HepG2 (cell line): ENCODE measurements around the gene DMPK.

Experiments
- AKAP8 ChIP-seq: sonication (generic); formaldehyde crosslinking; IDR thresholded peaks from 2 replicates; pipeline ENCODE4 v1.5.1; 2020; ENCODE audit warnings: mild to moderate bottlenecking, missing genetic modification reagents
- EP300 ChIP-seq, 3 experiments: sonication (generic) in 1 of 3; formaldehyde crosslinking in 1 of 3; IDR thresholded peaks; 2 replicates each; pipeline versions ENCODE4 v1.5.1 to v1.6.1; 2011 to 2020; ENCODE audit warnings: low read depth in 2 of 3, low read length in 2 of 3, borderline replicate concordance in 1 of 3, improper control_type of control experiment in 1 of 3, mild to moderate bottlenecking in 1 of 3, missing genetic modification reagents in 1 of 3, moderate library complexity in 1 of 3
- ETV6 ChIP-seq: sonication (generic); formaldehyde crosslinking; conservative IDR thresholded peaks from 2 replicates; pipeline ENCODE4 v1.4.0; 2020; ENCODE audit warnings: missing genetic modification reagents
- FOXO4 ChIP-seq: sonication (generic); formaldehyde crosslinking; conservative IDR thresholded peaks from 2 replicates; pipeline ENCODE4 v1.8.1; 2023; ENCODE audit warnings: missing genetic modification reagents
- HDAC2 ChIP-seq: sonication (generic); formaldehyde crosslinking; IDR thresholded peaks from 2 replicates; pipeline ENCODE4 v1.4.0; 2020; ENCODE audit warnings: missing genetic modification reagents
- HNF4A ChIP-seq: sonication (generic); formaldehyde crosslinking; IDR thresholded peaks from 2 replicates; pipeline ENCODE4 v1.4.0; 2020; ENCODE audit warnings: missing genetic modification reagents
- JUND ChIP-seq: sonication (generic); formaldehyde crosslinking; IDR thresholded peaks from 2 replicates; pipeline ENCODE4 v1.8.0; 2022; ENCODE audit warnings: mild to moderate bottlenecking, missing genetic modification reagents
- PATZ1 ChIP-seq: sonication (generic); formaldehyde crosslinking; IDR thresholded peaks from 2 replicates; pipeline ENCODE4 v1.4.0; 2020; ENCODE audit warnings: missing genetic modification reagents
- POLR2A ChIP-seq, 2 experiments: IDR thresholded peaks; 2 replicates each; pipeline ENCODE4 v1.6.1; 2011; ENCODE audit warnings: low read depth in 2 of 2, low read length in 2 of 2, mild to moderate bottlenecking in 1 of 2, moderate library complexity in 1 of 2; ENCODE audit not compliant: insufficient read depth in 1 of 2
- POLR2AphosphoS5 ChIP-seq: IDR thresholded peaks from 2 replicates; pipeline ENCODE4 v1.6.1; 2012; ENCODE audit warnings: low read depth, low read length
- SMARCE1 ChIP-seq: fragments of 450-650 bp; IDR thresholded peaks from 2 replicates; pipeline ENCODE4 v1.6.1; 2017; ENCODE audit warnings: borderline replicate concordance
- SP140L ChIP-seq: sonication (generic); formaldehyde crosslinking; IDR thresholded peaks from 2 replicates; pipeline ENCODE4 v1.4.0; 2020; ENCODE audit warnings: missing genetic modification reagents, borderline replicate concordance
- ZBTB4 ChIP-seq: sonication (generic); formaldehyde crosslinking; IDR thresholded peaks from 2 replicates; pipeline ENCODE4 v1.4.0; 2020; ENCODE audit warnings: missing genetic modification reagents, mild to moderate bottlenecking, borderline replicate concordance
- ZNF335 ChIP-seq: sonication (generic); formaldehyde crosslinking; IDR thresholded peaks from 2 replicates; pipeline ENCODE4 v1.4.0; 2020; ENCODE audit warnings: missing genetic modification reagents

- no peak for TF ChIP-seq SMARCE1
- TF ChIP-seq POLR2AphosphoS5, result no peak
- no peak for TF ChIP-seq HNF4A (CRISPR knock-in tag)
- TF ChIP-seq SP140L (CRISPR knock-in tag), result no peak
- no peak for TF ChIP-seq FOXO4
- TF ChIP-seq ZBTB4, result no peak
- no peak for TF ChIP-seq PATZ1 (CRISPR knock-in tag)
- TF ChIP-seq JUND (CRISPR knock-in tag), result no peak
- no peak for TF ChIP-seq ZNF335
- TF ChIP-seq ETV6 (CRISPR knock-in tag), result no peak
- no peak for TF ChIP-seq AKAP8 (CRISPR knock-in tag)
- no peak for TF ChIP-seq POLR2A (IDR thresholded peaks at IDR 0.05; ENCODE audit: insufficient read depth in 1 of 2, low read depth in 2 of 2, low read length in 2 of 2)
- TF ChIP-seq EP300 (IDR thresholded peaks at IDR 0.05; ENCODE audit: low read depth in 2 of 2, low read length in 2 of 2), result no peak
- no peak for TF ChIP-seq EP300 (CRISPR knock-in tag; IDR thresholded peaks at IDR 0.05; ENCODE audit: borderline replicate concordance)
- TF ChIP-seq HDAC2, result no peak
Measured at GRCh38 chr19:45780146-45780447, 2.2 kb downstream of the DMPK start.
